Common myeloid progenitor, CD34-positive (primary cell): ENCODE results near the gene GDF15.
A peak's percentile ranks its signal among the peaks of the same experiment; 100 is the strongest.
"Not testable (repeated sequence)": the region's sequence is repeated elsewhere in the genome, so short reads cannot be mapped to it uniquely, and the experiment has no call there.

ENCODE experiments used
- CTCF ChIA-PET: fragments of 350-600 bp; sonication (Branson Sonifier 250); formaldehyde crosslinking; loops from one replicate; lab custom pipeline; 2021; ENCODE audit warnings: antibody characterized with exemption; lab: Charles Lee
- POLR2A ChIA-PET: fragments of 350-600 bp; sonication (Branson Sonifier 250); formaldehyde crosslinking; loops from one replicate; lab custom pipeline; 2021; ENCODE audit warnings: antibody characterized with exemption; lab: Charles Lee
- DNase-seq, 3 donors: peaks; one replicate each; pipeline versions ENCODE4 v3.0.0 to v3.0.0-alpha.2; 2013
- H3K27ac ChIP-seq, 2 experiments: 1 replicate in 1 of 2; 2 replicates in 1 of 2; pipeline ENCODE4 v1.7.0; 2013; ENCODE audit warnings: inconsistent platforms in 2 of 2, low read length in 2 of 2, mild to moderate bottlenecking in 2 of 2, low read depth in 1 of 2, moderate library complexity in 1 of 2; ENCODE audit not compliant: severe bottlenecking in 2 of 2, insufficient read depth in 1 of 2, poor library complexity in 1 of 2
- H3K27me3 ChIP-seq, 5 experiments: replicated peaks in 2 of 5; 1 replicate in 3 of 5; 2 replicates in 2 of 5; pipeline versions ENCODE4 v1.6.1 to v1.7.0; 2013; ENCODE audit warnings: low read length in 4 of 5, mild to moderate bottlenecking in 2 of 5, moderate library complexity in 2 of 5, inconsistent platforms in 1 of 5; ENCODE audit not compliant: insufficient read depth in 5 of 5, control insufficient read depth in 4 of 5
- H3K36me3 ChIP-seq, 4 experiments: 1 replicate in 2 of 4; 2 replicates in 2 of 4; pipeline versions ENCODE4 v1.6.1 to v1.7.0; 2013; ENCODE audit warnings: low read length in 3 of 4, control low read depth in 1 of 4, mild to moderate bottlenecking in 1 of 4; ENCODE audit not compliant: control insufficient read depth in 4 of 4, insufficient read depth in 4 of 4
- H3K4me1 ChIP-seq, 4 experiments: 1 replicate in 3 of 4; 2 replicates in 1 of 4; pipeline versions ENCODE4 v1.6.1 to v1.7.1; 2013; ENCODE audit warnings: low read length in 3 of 4, mild to moderate bottlenecking in 3 of 4, control low read depth in 1 of 4, inconsistent platforms in 1 of 4, moderate library complexity in 1 of 4; ENCODE audit not compliant: control insufficient read depth in 4 of 4, insufficient read depth in 4 of 4; ENCODE audit errors: control extremely low read depth in 1 of 4
- H3K4me3 ChIP-seq, 7 experiments: 1 replicate in 4 of 7; 2 replicates in 3 of 7; pipeline versions ENCODE4 v1.5.1 to v1.7.0; 2013; ENCODE audit warnings: mild to moderate bottlenecking in 7 of 7, low read length in 6 of 7, moderate library complexity in 6 of 7, inconsistent platforms in 2 of 7, low read depth in 2 of 7, control low read depth in 1 of 7; ENCODE audit not compliant: insufficient read depth in 4 of 7, control insufficient read depth in 1 of 7; ENCODE audit errors: extremely low read depth in 1 of 7
- H3K9me3 ChIP-seq, 5 experiments: 1 replicate in 4 of 5; 2 replicates in 1 of 5; pipeline versions ENCODE4 v1.6.1 to v1.7.1; 2013; ENCODE audit warnings: low read length in 4 of 5, mild to moderate bottlenecking in 2 of 5, inconsistent platforms in 1 of 5, low read depth in 1 of 5, moderate library complexity in 1 of 5; ENCODE audit not compliant: control insufficient read depth in 4 of 5, insufficient read depth in 2 of 5; ENCODE audit errors: control extremely low read depth in 1 of 5
- WGBS: methylation state at CpG from one replicate; pipeline ENCODE4 v1.1.5; 2013; ENCODE audit not compliant: insufficient coverage; 5-methylcytosine and 5-hydroxymethylcytosine counted together

The GDF15 gene

DNA sequence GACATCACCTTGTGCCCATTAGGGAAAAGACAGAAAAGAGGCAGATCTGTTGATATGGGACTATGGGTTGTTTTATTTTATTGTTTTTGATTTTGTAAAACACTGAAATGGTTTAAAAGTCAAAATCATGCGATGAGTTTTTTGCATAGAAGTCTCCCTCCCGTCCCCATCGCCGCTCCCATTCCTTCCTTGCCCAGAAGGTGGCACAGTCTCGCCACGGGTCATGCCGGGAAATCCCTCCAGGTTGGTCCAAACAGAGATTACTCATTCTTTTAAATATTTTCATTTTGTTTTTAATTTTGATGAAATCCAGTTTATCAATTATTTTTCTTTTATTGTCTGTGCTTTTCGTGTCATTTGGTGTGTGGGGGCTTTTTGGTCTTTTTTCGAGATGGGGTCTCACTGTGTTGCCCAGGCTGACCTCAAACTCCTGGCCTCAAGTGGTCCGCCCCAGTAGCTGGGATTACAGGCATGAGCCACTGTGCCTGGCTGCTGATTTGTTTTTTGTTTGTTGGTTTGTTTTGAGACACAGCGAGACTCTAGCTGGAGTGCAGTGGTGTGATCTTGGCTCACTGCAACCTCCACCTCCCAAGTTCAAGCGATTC lies 36.3 kb upstream of the GDF15 start:
- Histone ChIP-seq H3K27ac (no peak overlapping the region), H3K27me3 (no peaks in the 10 kb centered on the region), H3K36me3 (peaks cover 9 to 29% (median 14%) of the 10 kb centered on the region in 4 experiments), H3K4me1 (no peaks in the 10 kb centered on the region), H3K9me3 (no peaks in the 10 kb centered on the region), H3K4me3 (no peak overlapping the region)
- DNase-seq: peak; percentile 54 to 79 (median 73)
- CTCF ChIA-PET: interaction anchor here (0.5 to 6.1 kb wide), 23 partner anchors 8 to 241 kb away, joined by 3 to 100 read pairs (median 3); partner anchors contain the start of genes GDF15 and JUND
- WGBS: 36% methylated on average over 5 of the region's 12 CpGs
- POLR2A ChIA-PET: no interaction called here

DNA sequence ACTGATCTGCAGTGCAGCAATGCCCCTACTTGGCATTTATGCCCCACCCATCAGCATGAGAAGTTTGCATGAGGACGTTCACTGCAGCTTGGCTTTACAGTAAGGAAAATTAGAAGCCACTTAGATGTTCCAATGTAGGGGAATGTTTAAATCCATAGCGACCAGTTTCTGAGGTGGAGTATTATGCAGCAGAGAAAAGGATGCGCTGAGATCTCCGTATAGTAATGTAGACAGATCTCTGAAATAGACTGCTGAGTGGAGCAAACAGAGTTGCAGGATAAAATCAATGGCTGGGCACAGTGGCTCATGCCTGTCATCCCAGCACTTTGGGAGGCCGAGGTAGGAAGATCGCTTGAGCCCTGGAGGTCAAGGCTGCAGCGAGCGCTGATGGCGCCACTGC lies 35.5 kb upstream of the GDF15 start:
- peaks cover 10 to 24% (median 11%) of the 10 kb centered on the region in 4 experiments for H3K36me3 ChIP-seq
- ChIA-PET POLR2A (no interaction called here), CTCF (interaction anchor here (0.5 to 6.1 kb wide), 15 partner anchors 9 to 240 kb away, joined by 3 to 100 read pairs (median 4); partner anchors contain the start of genes GDF15 and LRRC25)
- H3K9me3 ChIP-seq: no peaks in the 10 kb centered on the region
- WGBS: 86% methylated on average over 8 of the region's 9 CpGs
- H3K4me3 ChIP-seq: no peak overlapping the region
- no peaks in the 10 kb centered on the region for H3K27me3 ChIP-seq
- H3K4me1 ChIP-seq: no peaks in the 10 kb centered on the region
- no peak for DNase-seq
- no peak overlapping the region for H3K27ac ChIP-seq

DNA sequence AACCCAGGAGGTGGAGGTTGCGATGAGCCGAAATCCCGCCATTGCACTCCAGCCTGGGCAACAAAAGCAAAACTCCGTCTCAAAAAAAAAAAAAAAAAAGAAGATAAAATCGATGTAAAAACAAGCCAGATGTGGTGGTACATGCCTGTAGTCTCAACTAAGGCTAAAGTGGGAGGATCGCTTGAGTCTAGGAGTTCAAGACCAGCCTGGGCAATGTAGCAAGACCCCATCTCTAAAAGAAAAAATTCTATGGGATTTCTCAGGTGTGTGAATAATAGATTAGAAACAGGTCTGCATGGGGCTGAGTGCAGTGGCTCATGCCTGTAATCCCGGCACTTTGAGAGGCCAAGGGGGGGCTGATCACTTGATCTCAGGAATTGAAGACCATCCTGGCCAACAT lies 34.4 kb upstream of the GDF15 start:
- no peak overlapping the region for H3K4me3 ChIP-seq
- WGBS: 100% methylated on average over 5 of the region's 7 CpGs
- ChIA-PET POLR2A (no interaction called here), CTCF (interaction anchor here (1.0 to 6.1 kb wide), 4 partner anchors 9 to 61 kb away, joined by 3 to 100 read pairs (median 30); partner anchors contain the start of gene LRRC25)
- H3K36me3 ChIP-seq: peaks cover 8 to 31% (median 16%) of the 10 kb centered on the region in 4 experiments
- no peak for DNase-seq
- H3K27ac ChIP-seq: no peak overlapping the region
- no peaks in the 10 kb centered on the region for H3K9me3 ChIP-seq
- H3K27me3 ChIP-seq: no peaks in the 10 kb centered on the region
- no peaks in the 10 kb centered on the region for H3K4me1 ChIP-seq

DNA sequence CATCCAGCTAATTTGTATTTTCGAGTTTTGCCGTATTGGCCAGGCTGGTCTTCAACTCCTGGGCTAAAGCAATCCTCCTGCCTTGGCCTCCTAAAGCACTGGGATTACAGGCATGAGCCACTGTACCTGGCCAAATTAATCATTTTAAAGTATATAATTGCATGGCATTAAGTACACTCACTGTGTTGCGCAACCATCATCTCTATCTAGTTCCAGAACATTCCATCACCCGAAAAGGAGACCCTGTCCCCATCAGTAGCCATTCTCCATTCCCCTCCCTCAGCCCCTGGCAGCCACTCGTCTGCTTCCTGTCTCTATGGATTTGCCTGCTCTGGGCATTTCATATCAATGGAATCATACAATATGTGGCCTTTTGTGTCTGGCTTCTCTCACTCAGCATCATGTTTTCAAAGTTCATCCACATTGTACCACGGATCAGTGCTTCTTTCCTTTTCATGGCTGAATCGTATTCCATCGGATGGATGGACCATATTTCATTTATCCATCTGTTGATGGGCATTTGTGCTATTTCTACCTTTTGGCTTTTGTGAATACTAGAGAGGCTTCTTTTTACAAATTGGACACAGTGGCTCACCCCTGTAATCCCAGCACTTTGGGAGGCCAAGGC lies 32.5 kb upstream of the GDF15 start:
- H3K27me3 ChIP-seq: no peaks in the 10 kb centered on the region
- WGBS: 98% methylated on average over 6 of the region's 8 CpGs
- peaks cover 17 to 38% (median 25%) of the 10 kb centered on the region in 4 experiments for H3K36me3 ChIP-seq
- ChIA-PET POLR2A (no interaction called here), CTCF (interaction anchor here (0.9 to 4.1 kb wide), 4 partner anchors 35 to 58 kb away, joined by 3 to 16 read pairs (median 4); no protein-coding TSS in a partner anchor)
- H3K9me3 ChIP-seq: peaks cover 0 to 4% (median 0%) of the 10 kb centered on the region in 5 experiments
- H3K4me3 ChIP-seq: no peak overlapping the region
- DNase-seq: no peak
- no peak overlapping the region for H3K27ac ChIP-seq
- no peaks in the 10 kb centered on the region for H3K4me1 ChIP-seq

DNA sequence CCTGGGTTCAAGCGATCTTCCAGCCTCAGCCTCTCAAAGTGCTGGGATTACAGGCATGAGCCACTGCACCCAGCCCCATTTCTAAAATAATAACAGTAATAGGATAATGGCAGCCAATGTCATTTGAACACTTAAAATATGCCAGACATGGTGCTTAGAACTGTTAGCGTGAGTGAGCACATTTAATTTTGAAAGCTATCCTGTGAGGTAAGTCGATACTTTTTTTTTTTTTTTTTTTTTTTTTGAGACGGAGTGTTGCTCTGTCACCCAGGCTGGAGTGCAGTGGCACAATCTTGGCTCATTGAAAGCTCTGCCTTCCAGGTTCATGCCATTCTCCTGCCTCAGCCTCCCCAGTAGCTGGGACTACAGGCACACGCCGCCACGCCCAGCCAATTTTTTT lies 31.2 kb upstream of the GDF15 start:
- CTCF ChIA-PET: interaction anchor here (0.8 to 4.1 kb wide), 5 partner anchors 8 to 56 kb away, joined by 3 to 16 read pairs (median 3); no protein-coding TSS in a partner anchor
- H3K4me3 ChIP-seq, H3K4me1 ChIP-seq, H3K27ac ChIP-seq, H3K27me3 ChIP-seq, H3K9me3 ChIP-seq, DNase-seq, POLR2A ChIA-PET: not testable (repeated sequence)
- 93% methylated on average over 2 of the region's 7 CpGs for WGBS
- H3K36me3 ChIP-seq: peaks cover 19 to 49% (median 29%) of the 10 kb centered on the region in 4 experiments

DNA sequence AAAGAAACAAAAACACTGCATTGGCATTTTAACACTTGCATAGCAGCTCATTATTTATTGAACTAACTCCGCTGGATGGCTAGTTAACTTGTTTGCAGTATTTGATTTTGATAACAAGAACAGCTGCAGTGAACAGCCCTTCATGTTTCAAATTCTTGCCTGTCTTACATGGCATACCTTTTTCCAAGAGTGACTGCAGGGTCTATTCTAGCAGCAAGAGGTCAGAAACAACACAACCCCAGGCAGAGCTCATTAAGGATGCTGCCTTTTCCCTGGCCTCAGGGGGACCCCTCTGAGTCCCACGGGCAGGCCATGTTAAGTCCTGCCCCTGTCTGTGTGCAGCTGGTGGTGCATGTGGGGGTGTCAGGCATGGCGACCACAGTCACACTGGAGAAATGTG lies 28.9 kb upstream of the GDF15 start:
- no peak for DNase-seq
- peaks cover 0 to 4% (median 0%) of the 10 kb centered on the region in 5 experiments for H3K9me3 ChIP-seq
- peaks cover 22 to 63% (median 38%) of the 10 kb centered on the region in 4 experiments for H3K36me3 ChIP-seq
- 100% methylated on average over 3 of the region's 3 CpGs for WGBS
- H3K27ac ChIP-seq: no peak overlapping the region
- no peak overlapping the region for H3K4me3 ChIP-seq
- H3K27me3 ChIP-seq: no peaks in the 10 kb centered on the region
- H3K4me1 ChIP-seq: no peaks in the 10 kb centered on the region
- POLR2A ChIA-PET: no interaction called here
- CTCF ChIA-PET: interaction anchor here (0.8 to 4.1 kb wide), 3 partner anchors 9 to 52 kb away, joined by 3 to 16 read pairs (median 3); no protein-coding TSS in a partner anchor

DNA sequence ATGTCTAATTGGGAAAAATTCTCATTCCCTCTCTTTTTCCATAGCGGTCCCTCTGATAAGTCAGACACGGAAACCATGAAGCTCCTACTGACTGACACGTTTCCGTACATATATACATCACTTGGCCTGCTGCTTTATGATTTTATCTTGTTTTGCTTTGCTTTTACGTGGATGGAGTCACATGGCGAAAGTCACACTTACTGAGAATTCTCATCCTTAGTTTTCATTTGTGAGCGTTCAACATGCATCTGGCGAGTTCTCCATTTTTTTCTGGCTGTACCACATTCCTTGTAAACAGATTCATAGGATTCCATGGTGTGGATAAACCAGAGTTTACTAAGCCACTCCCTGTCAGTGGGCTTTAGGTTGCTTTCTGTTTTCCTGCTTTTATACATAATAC lies 24.3 kb upstream of the GDF15 start:
- Histone ChIP-seq H3K27me3 (no peaks in the 10 kb centered on the region), H3K4me3 (no peak overlapping the region), H3K9me3 (peaks cover 0 to 4% (median 0%) of the 10 kb centered on the region in 5 experiments), H3K4me1 (peaks cover 5 to 29% (median 21%) of the 10 kb centered on the region in 4 experiments), H3K27ac (no peak overlapping the region), H3K36me3 (peaks cover 15 to 65% (median 41%) of the 10 kb centered on the region in 4 experiments)
- WGBS: 95% methylated on average over 8 of the region's 8 CpGs
- ChIA-PET POLR2A (no interaction called here), CTCF (interaction anchor here (1.1 to 3.6 kb wide), 4 partner anchors 13 to 54 kb away, joined by 4 to 38 read pairs (median 14); partner anchors contain the start of gene GDF15)
- DNase-seq: no peak
